GM19351 (cell line): ENCODE results near the gene CDKAL1.
"Not testable (repeated sequence)": the region's sequence is repeated elsewhere in the genome, so short reads cannot be mapped to it uniquely, and the experiment has no call there.

Source experiments
- ATAC-seq: cut with Tn5 transposase; IDR thresholded peaks from one replicate; pipeline ENCODE4 v1.9.1; 2021; ENCODE audit warnings: mild to moderate bottlenecking, moderate library complexity; ENCODE audit not compliant: unreplicated experiment

Gene CDKAL1

GRCh38 chr6:20706238-20706938, 172.1 kb downstream of the CDKAL1 start:
- peak; percentile 35 for ATAC-seq

GRCh38 chr6:20706939-20707485, 172.8 kb downstream of the CDKAL1 start:
- no peak for ATAC-seq

DNA sequence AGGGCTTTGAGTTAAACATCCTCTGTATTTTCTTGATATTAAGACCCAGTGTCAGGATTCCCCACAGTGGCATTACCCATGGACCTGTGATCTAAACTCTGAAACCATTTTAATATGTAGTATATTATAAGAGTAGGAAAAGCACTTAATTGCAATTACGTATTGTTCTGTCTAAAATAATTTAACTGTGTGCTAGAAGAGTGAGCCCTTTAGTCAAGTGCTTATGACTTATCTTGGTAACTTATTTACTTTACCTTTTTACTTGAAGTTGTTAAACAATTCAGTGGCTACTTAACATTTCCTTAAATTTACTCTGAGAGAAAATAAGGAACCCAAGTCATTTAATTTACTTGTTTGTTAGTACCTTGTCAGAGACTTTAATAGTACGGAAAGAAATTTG, 173.6 kb downstream of the CDKAL1 start:
- ATAC-seq: no peak

DNA sequence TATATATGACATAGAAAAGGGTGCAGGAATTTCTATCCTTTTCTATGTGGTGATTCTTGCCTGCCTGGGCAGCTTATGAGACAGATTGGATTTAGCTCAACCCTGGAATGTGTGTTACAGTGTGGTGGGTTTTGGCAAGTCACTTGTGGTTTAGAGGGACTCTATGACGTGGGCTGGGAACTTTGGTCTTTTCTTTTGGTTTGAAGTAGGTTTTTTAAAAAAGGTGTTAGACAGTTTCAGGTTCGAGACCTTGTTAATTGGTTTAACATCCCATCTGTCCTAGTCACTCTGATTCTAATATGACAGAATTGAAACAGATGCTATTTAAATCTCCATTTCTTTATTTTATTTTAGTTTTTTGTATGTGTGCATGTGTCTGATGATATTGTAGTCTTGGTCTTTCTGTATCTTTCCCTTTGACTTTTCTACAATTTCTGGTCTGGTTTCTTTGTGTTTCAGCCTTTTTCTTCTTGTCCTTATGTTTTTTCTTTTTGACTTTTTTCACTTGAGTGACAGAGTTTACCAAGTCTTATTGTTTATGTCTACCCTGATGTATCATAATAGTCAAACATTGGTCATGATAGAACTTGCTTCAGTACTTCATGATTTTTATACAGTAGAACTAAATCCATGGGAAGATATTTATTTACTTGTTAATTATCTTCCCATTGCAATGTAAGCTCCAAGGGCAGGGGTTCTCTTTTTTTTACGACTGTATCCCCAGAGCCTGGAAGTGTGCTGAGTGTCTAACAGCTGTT, 174.3 kb downstream of the CDKAL1 start:
- peak; percentile 76 for ATAC-seq

GRCh38 chr6:20709451-20709850, 175.2 kb downstream of the CDKAL1 start:
- no peak for ATAC-seq

- ATAC-seq: no peak
Observed at GRCh38 chr6:20710341-20710740, 176.1 kb downstream of the CDKAL1 start.

GRCh38 chr6:20711518-20711917, 177.3 kb downstream of the CDKAL1 start:
- no peak for ATAC-seq

DNA sequence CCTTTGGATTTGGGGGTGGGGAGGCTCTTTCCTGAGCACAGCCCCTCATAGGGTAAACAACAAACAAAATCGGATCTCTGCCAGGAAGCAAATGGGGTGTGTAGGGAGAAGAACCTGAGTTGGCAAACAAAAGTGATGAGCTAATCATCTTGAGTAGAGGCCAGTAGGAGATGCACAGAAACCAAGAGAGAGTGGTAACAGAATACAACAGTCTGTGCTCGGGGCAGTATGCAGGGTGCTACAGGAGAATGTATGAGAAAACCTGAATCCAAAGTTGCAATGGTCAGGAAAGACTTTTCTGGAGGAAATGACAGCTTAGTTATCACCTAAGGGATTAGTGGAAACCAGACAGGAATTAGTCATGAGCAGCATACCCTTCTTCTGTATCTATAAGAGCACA, 177.8 kb downstream of the CDKAL1 start:
- ATAC-seq: no peak

DNA sequence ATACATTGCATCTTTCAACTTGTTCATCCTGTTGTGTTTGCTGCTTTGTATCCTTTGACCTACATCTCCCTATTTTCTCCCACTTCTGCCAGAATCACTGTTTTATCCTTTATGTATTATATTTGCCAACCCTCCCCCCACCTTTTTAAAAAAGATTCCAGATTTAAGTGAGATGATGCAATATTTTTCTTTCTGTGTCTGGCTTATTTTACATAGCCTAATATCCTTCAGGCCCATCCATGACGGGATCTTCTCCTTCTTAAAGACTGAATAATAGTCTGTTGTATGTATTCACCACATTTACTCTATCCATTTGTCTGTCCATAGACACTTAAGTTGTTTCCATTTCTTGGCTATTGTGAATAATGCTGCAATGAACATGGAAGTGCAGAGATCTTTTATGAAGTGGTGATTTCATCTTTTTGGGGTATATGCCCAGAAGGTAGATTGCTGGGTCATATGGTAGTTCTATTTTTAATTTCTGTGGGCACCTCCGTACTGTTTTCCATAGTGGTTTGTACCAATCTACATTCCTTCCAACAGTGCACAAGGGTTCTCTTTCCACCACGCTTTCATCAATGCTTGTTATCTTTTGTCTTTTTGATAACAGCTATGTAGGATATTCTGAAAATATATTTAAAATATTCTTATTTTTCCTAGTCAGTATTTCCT, 181.0 kb downstream of the CDKAL1 start:
- ATAC-seq: no peak

DNA sequence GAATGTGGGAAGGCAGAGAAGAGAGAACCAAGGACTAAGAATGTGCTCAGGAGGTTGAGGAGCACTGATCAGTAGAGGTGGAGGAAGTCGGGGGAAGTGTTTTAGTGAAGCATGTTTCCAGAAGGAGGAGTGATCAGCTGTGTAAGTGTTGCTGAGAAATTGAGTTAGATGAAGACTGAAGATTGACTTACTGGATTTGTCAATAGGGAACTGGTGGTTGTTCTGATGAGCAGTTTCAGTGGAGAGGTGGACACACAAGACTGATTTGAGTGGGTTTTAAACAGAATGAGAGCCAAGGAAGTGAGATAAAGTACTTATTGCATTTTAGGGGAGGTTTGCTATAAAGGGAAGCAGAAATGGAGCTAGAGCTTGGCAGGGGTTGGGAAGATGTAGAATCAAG, 182.6 kb downstream of the CDKAL1 start:
- ATAC-seq: peak; percentile 78

DNA sequence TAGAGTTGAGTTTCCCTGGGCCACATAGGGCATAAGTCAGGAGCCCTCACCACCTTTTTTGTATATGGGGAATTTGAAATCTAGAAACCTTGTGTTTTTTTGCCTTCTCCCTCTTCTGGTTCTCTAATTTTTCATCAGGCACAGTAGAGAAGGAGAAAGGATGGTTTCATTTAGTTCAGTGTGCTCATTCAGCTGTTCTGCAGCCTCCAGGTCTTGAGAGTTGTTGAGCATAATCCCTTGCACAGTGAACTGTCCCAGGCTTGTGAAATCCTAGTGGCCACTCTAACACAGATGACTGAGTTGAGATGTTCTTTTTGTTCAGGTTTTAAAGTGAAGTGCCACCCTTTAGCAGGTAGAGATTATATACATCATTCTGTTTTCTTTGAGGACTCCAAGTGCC, 183.5 kb downstream of the CDKAL1 start:
- peak; percentile 43 for ATAC-seq

DNA sequence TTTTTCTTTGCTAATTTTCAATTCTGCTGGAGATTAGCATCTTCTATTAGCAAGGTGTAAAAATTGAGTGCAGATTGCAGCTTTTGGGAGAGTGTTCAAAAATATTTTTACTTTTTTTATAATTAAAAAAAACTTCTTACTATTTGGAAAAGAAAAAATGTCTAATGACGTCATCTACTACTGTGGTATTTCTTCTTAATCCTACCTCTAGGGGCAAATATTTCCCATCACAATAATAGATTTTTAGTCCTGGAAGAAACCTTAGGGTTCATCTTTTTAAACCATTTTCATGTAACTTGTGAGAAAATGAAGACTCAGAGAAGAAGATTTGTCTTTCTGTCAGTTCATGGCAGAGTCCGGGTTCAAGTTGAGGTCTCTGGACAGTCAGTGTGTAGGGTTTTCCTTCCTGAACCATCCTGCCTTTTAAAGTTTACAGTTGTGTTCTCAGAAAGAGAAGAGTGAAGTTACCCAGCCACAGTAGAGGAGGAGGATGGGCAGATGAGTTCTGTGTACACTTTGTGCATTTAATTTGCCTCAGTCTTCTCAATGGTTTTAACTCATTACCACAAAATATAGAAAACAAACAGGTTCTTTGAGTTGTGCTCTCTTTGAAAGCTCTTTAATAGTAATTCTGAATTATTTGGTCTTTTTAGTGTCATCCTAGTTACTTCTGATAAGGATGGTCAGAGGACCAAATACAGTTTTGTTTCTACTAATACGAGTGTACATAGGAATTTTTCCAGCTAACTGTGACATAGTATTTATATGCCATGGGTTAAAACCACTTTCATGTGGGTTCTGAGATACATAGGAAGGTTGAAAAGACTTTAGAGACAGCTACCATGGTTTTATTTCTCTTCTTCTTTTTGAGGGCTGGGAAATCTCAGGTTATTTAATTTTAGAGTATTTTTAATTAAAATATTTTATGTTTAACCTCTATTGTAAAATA, 184.7 kb downstream of the CDKAL1 start:
- ATAC-seq: no peak

DNA sequence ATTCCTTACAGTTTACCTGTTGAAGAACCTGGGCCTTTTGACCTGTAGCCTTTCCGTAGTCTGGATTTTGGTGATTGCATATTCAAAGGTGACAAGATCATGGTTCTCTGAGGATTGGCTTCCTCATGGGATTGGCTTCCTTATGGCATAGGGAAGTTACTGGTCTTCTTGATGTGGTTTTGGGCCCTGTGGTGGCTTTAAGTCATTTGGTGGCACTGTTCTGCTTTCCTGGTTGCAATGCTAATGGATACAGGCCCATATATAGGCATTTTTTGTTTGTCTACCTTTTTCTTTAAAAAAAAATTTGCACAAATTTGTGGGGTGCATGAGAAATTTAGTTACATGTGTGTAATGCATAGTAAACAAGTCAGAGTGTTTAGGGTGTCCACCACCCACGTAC, 185.7 kb downstream of the CDKAL1 start:
- ATAC-seq: no peak

- ATAC-seq: not testable (repeated sequence)
Observed at GRCh38 chr6:20721121-20721520, 186.9 kb downstream of the CDKAL1 start.

DNA sequence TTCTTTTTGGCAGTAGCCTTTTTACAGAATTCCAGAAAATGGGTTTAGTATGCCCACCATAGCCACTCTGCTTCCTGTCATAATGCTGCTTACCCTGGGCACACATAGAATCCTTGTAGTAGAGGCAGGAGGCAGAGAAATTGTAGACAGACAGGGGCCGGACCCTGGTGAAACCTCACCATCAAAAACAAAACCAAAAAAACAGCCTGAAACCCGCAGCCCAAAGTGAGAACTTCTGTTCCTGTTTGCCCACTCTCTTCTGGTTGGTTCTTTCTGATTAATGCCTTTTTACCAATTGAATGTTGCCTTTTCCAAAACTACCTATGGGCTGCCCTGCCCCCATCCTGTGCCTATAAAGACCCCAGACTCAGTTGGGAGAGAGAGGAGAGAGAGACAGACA, 188.2 kb downstream of the CDKAL1 start:
- no peak for ATAC-seq

GRCh38 chr6:20723236-20723635, 189.0 kb downstream of the CDKAL1 start:
- no peak for ATAC-seq

GRCh38 chr6:20724443-20725190, 190.4 kb downstream of the CDKAL1 start:
- ATAC-seq: no peak

DNA sequence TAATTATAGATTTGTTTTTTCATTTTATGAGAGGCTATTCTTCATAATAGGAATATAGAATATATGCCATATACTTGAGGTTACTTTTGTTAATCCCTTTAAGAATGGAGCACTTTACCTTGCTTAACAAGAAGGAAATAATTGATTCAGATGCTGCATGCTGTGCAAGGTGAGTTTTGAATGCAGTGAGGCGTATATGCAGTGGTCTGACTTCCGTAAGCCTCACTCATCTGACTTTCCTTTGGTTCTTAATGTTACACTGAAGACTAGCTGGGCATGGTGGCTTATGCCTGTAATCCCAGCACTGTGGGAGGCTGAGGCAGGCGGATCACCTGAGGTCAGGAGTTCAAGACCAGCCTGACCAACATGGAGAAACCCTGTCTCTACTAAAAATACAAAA, 191.0 kb downstream of the CDKAL1 start:
- ATAC-seq: not testable (repeated sequence)

- ATAC-seq: no peak
Observed at GRCh38 chr6:20729086-20729485, 194.8 kb downstream of the CDKAL1 start.

DNA sequence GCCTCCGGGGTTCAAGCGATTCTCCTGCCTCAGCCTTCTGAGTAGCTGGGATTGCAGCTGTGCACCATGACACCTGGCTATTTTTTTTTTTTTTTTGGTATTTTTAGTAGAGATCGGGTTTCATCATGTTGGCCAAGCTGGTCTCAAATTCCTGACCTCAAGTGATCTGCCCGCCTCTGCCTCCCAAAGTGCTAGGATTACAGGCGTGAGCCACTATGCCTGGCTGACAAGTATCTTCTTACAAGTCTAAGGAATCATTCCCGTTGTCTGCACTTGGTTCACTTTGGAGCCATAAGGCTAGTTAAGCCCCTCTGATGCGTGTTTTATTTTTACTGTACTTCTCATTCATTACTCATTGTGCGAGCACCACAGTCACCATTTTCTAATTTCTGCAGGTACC, 198.1 kb downstream of the CDKAL1 start:
- ATAC-seq: not testable (repeated sequence)
